Measurements from ENCODE around the gene ARID3C.

The ARID3C gene

DNA sequence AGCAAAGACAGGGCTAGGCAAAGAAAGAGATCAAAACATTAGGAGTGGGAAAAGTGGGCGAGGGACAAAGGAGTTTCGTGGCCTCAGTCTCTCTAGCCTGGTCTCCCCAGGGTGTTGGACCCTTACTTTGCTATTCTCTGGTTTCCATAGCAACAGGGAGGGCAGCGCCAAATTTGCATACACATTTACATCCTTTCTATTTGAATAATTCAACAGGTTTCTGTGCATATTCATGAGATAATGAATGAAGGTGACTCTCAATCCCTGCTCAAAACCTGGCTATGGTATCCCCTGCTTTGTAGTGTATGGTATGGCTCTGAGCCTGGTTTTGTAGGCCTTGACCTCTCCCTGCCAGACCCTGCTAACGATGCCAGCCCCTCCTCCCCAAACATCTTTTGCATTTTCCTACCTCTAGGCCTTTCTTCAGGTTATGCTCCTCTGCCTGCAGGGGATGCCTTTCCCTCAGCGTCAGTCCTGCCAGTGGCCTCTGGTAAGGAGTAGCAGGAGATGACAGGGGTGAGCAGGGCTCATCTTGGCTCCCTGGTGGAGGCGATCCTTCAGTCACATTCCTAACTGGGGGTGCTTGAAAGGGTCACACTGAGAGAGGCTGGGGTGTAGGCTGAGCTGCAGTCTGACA is 26.8 kb downstream of the ARID3C start:
- Histone ChIP-seq H3K36me3 (ENCODE audit: control insufficient read depth in 1 of 2, insufficient read depth in 2 of 2, low read depth in 1 of 2, low read length in 2 of 2) (no peaks in the 10 kb centered on the region), H3K4me3 (ENCODE audit: insufficient read depth in 1 of 2, low read depth in 1 of 2, low read length in 2 of 2) (no peak overlapping the region), H2BK15ac (ENCODE audit: low read depth, poor library complexity, severe bottlenecking) (no peak overlapping the region), H4K8ac (ENCODE audit: low read length) (no peak overlapping the region), H2BK12ac (ENCODE audit: low read length in 2 of 2) (no peak overlapping the region), H4K91ac (ENCODE audit: low read length) (no peak overlapping the region), H2BK5ac (ENCODE audit: low read depth, low read length, poor library complexity, severe bottlenecking) (no peak overlapping the region), H3K18ac (ENCODE audit: low read depth in 1 of 2, low read length in 2 of 2) (no peak overlapping the region), H2AFZ (ENCODE audit: low read depth, low read length) (no peak overlapping the region), H3K27me3 (ENCODE audit: control insufficient read depth in 1 of 2, insufficient read depth in 1 of 2, low read length in 2 of 2) (peaks cover 29 to 64% of the 10 kb centered on the region in 2 experiments), H3K4me1 (ENCODE audit: control insufficient read depth, insufficient read depth, low read depth, low read length) (no peaks in the 10 kb centered on the region), H3K9ac (ENCODE audit: low read length) (no peak overlapping the region), H3K23ac (ENCODE audit: low read length in 2 of 2) (no peak overlapping the region), H3K14ac (ENCODE audit: low read length in 2 of 2) (no peak overlapping the region), H3K4ac (ENCODE audit: low read depth in 1 of 2, low read length in 2 of 2) (no peak overlapping the region), H3K27ac (ENCODE audit: low read length, poor library complexity, severe bottlenecking) (no peak overlapping the region), H3K79me1 (replicated peaks; ENCODE audit: low read length, poor library complexity, severe bottlenecking) (no peaks in the 10 kb centered on the region), H2BK120ac (ENCODE audit: low read depth, low read length) (no peak overlapping the region), H3K9me3 (ENCODE audit: control insufficient read depth, low read length) (no peaks in the 10 kb centered on the region), H2AK5ac (ENCODE audit: low read length, severe bottlenecking) (no peak overlapping the region), H3K4me2 (ENCODE audit: low read length, poor library complexity, severe bottlenecking) (no peak overlapping the region)
- WGBS, result 46% methylated on average over 5 of the region's 6 CpGs
- no peak for DNase-seq

DNA sequence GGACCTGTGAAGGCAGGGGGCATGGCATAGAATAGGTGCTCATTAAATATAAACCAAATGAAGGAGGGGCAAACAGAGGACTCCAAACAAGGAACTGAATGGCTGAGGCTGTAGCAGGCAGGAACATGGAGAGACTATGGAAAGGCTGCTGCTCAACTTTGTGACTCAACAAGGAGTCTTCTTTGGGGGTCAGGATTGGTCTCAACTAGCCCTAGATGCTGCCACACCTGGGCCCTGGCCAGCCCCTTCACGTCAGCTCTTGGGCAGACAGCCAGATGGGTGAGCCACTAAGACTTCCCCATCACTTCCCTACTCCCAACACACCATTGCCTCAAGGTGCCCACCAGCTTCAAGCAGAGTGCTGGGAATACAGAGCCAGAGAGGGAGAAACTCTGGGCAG is 28.0 kb downstream of the ARID3C start:
- DNase-seq, result no peak
- Histone ChIP-seq H3K79me1 (replicated peaks; ENCODE audit: low read length, poor library complexity, severe bottlenecking) (no peaks in the 10 kb centered on the region), H3K14ac (ENCODE audit: low read length in 2 of 2) (no peak overlapping the region), H2AFZ (ENCODE audit: low read depth, low read length) (no peak overlapping the region), H3K4me1 (ENCODE audit: control insufficient read depth, insufficient read depth, low read depth, low read length) (no peaks in the 10 kb centered on the region), H3K4me2 (ENCODE audit: low read length, poor library complexity, severe bottlenecking) (no peak overlapping the region), H2AK5ac (ENCODE audit: low read length, severe bottlenecking) (no peak overlapping the region), H3K4me3 (ENCODE audit: insufficient read depth in 1 of 2, low read depth in 1 of 2, low read length in 2 of 2) (no peak overlapping the region), H3K9ac (ENCODE audit: low read length) (peak overlapping the region; percentile 14), H2BK15ac (ENCODE audit: low read depth, poor library complexity, severe bottlenecking) (no peak overlapping the region), H3K23ac (ENCODE audit: low read length in 2 of 2) (no peak overlapping the region), H4K8ac (ENCODE audit: low read length) (no peak overlapping the region), H3K9me3 (ENCODE audit: control insufficient read depth, low read length) (no peaks in the 10 kb centered on the region), H3K36me3 (ENCODE audit: control insufficient read depth in 1 of 2, insufficient read depth in 2 of 2, low read depth in 1 of 2, low read length in 2 of 2) (no peaks in the 10 kb centered on the region), H3K4ac (ENCODE audit: low read depth in 1 of 2, low read length in 2 of 2) (no peak overlapping the region), H2BK120ac (ENCODE audit: low read depth, low read length) (no peak overlapping the region), H3K18ac (ENCODE audit: low read depth in 1 of 2, low read length in 2 of 2) (no peak overlapping the region), H4K91ac (ENCODE audit: low read length) (no peak overlapping the region), H2BK12ac (ENCODE audit: low read length in 2 of 2) (no peak overlapping the region), H3K27me3 (ENCODE audit: control insufficient read depth in 1 of 2, insufficient read depth in 1 of 2, low read length in 2 of 2) (peaks cover 33 to 66% of the 10 kb centered on the region in 2 experiments), H3K27ac (ENCODE audit: low read length, poor library complexity, severe bottlenecking) (no peak overlapping the region), H2BK5ac (ENCODE audit: low read depth, low read length, poor library complexity, severe bottlenecking) (no peak overlapping the region)
- 63% methylated on average over 1 of the region's 1 CpG for WGBS

DNA sequence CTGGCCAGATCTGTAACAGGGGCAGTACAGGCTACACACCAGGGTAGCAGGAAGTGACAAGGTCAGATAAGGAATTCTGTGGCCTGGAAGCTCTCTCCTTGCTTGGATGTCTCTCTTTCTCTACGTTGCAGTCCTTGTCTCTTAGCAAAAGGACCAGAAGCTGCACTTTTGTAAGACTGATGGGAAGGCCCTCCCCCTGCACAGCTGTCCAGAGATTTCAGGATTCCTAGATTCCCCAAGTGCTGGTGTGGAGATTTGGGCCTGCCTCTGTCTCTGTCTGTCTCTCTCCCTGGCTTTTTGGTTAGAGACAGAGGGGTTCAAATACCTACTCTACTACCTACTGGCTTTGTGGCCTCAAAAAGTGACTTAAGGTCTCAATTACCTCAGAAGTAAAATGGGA is 29.3 kb downstream of the ARID3C start:
- Histone ChIP-seq H2BK120ac (ENCODE audit: low read depth, low read length) (no peak overlapping the region), H2AFZ (ENCODE audit: low read depth, low read length) (no peak overlapping the region), H3K4me2 (ENCODE audit: low read length, poor library complexity, severe bottlenecking) (no peak overlapping the region), H3K9ac (ENCODE audit: low read length) (no peak overlapping the region), H3K27me3 (ENCODE audit: control insufficient read depth in 1 of 2, insufficient read depth in 1 of 2, low read length in 2 of 2) (peaks cover 27 to 66% of the 10 kb centered on the region in 2 experiments), H3K14ac (ENCODE audit: low read length in 2 of 2) (no peak overlapping the region), H3K18ac (ENCODE audit: low read depth in 1 of 2, low read length in 2 of 2) (no peak overlapping the region), H2AK5ac (ENCODE audit: low read length, severe bottlenecking) (no peak overlapping the region), H3K23ac (ENCODE audit: low read length in 2 of 2) (no peak overlapping the region), H3K4me3 (ENCODE audit: insufficient read depth in 1 of 2, low read depth in 1 of 2, low read length in 2 of 2) (no peak overlapping the region), H2BK5ac (ENCODE audit: low read depth, low read length, poor library complexity, severe bottlenecking) (no peak overlapping the region), H3K9me3 (ENCODE audit: control insufficient read depth, low read length) (no peaks in the 10 kb centered on the region), H4K8ac (ENCODE audit: low read length) (no peak overlapping the region), H2BK12ac (ENCODE audit: low read length in 2 of 2) (no peak overlapping the region), H3K36me3 (ENCODE audit: control insufficient read depth in 1 of 2, insufficient read depth in 2 of 2, low read depth in 1 of 2, low read length in 2 of 2) (no peaks in the 10 kb centered on the region), H3K4ac (ENCODE audit: low read depth in 1 of 2, low read length in 2 of 2) (no peak overlapping the region), H4K91ac (ENCODE audit: low read length) (no peak overlapping the region), H3K27ac (ENCODE audit: low read length, poor library complexity, severe bottlenecking) (no peak overlapping the region), H3K79me1 (replicated peaks; ENCODE audit: low read length, poor library complexity, severe bottlenecking) (no peaks in the 10 kb centered on the region), H3K4me1 (ENCODE audit: control insufficient read depth, insufficient read depth, low read depth, low read length) (no peaks in the 10 kb centered on the region), H2BK15ac (ENCODE audit: low read depth, poor library complexity, severe bottlenecking) (no peak overlapping the region)
- DNase-seq, result no peak
- 0% methylated on average over 1 of the region's 1 CpG for WGBS

DNA sequence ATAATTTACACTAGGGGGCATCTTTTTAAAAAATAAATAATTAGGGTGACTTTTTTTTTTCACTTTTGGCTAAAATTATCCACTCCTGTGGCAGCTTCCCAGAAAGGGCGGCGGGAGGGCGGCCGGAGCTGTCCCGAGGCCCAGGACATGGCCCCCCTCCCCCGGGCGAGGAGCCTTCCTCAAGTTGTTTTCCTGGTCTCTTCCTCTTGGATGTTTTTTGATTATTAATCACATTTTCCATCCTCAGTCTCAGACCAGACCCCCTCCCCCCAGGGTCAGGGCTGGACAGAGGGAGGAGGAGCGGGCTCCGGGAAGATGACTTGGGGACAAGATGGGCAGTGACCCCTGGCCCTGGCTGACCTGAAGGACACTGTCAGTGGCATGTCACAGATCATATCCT is 34.7 kb downstream of the ARID3C start:
- no peak overlapping the region for H2BK12ac ChIP-seq (ENCODE audit: low read length in 2 of 2)
- no peak overlapping the region for H2BK15ac ChIP-seq (ENCODE audit: low read depth, poor library complexity, severe bottlenecking)
- H3K36me3 ChIP-seq (ENCODE audit: control insufficient read depth in 1 of 2, insufficient read depth in 2 of 2, low read depth in 1 of 2, low read length in 2 of 2), result no peaks in the 10 kb centered on the region

More for the DNA sequence above, 34.7 kb downstream of the ARID3C start:
- no peak overlapping the region for H4K8ac ChIP-seq (ENCODE audit: low read length)
- 79% methylated on average over 5 of the region's 9 CpGs for WGBS
- H3K4ac ChIP-seq (ENCODE audit: low read depth in 1 of 2, low read length in 2 of 2), result no peak overlapping the region
- no peak overlapping the region for H3K18ac ChIP-seq (ENCODE audit: low read depth in 1 of 2, low read length in 2 of 2)
- no peak for DNase-seq
- H3K9me3 ChIP-seq (ENCODE audit: control insufficient read depth, low read length), result no peaks in the 10 kb centered on the region
- H3K79me1 ChIP-seq (replicated peaks; ENCODE audit: low read length, poor library complexity, severe bottlenecking), result no peaks in the 10 kb centered on the region
- H3K9ac ChIP-seq (ENCODE audit: low read length), result no peak overlapping the region
- no peak overlapping the region for H3K27ac ChIP-seq (ENCODE audit: low read length, poor library complexity, severe bottlenecking)
- no peak overlapping the region for H3K4me3 ChIP-seq (ENCODE audit: insufficient read depth in 1 of 2, low read depth in 1 of 2, low read length in 2 of 2)
- H3K4me2 ChIP-seq (ENCODE audit: low read length, poor library complexity, severe bottlenecking), result no peak overlapping the region
- no peak overlapping the region for H2BK120ac ChIP-seq (ENCODE audit: low read depth, low read length)
- no peak overlapping the region for H3K23ac ChIP-seq (ENCODE audit: low read length in 2 of 2)
- H3K27me3 ChIP-seq (ENCODE audit: control insufficient read depth in 1 of 2, insufficient read depth in 1 of 2, low read length in 2 of 2), result peaks cover 68 to 80% of the 10 kb centered on the region in 2 experiments
- H4K91ac ChIP-seq (ENCODE audit: low read length), result no peak overlapping the region
- no peak overlapping the region for H2AK5ac ChIP-seq (ENCODE audit: low read length, severe bottlenecking)
- no peak overlapping the region for H2AFZ ChIP-seq (ENCODE audit: low read depth, low read length)
- H3K14ac ChIP-seq (ENCODE audit: low read length in 2 of 2), result no peak overlapping the region
- H2BK5ac ChIP-seq (ENCODE audit: low read depth, low read length, poor library complexity, severe bottlenecking), result no peak overlapping the region
- H3K4me1 ChIP-seq (ENCODE audit: control insufficient read depth, insufficient read depth, low read depth, low read length), result peaks cover 29% of the 10 kb centered on the region
